Activated CD8-positive, alpha-beta memory T cell treated with anti-CD3 and anti-CD28 coated beads, Interleukin-2, amount 50 U/mL, for 24 hours (primary cell): ENCODE data around the gene SAMD8.
A peak's percentile ranks its signal among the peaks of the same experiment; 100 is the strongest.
"Not testable (repeated sequence)": the region's sequence is repeated elsewhere in the genome, so short reads cannot be mapped to it uniquely, and the experiment has no call there.

Experiments used
- DNase-seq: peaks from one replicate; pipeline ENCODE4 v3.0.0-alpha.2; 2020; ENCODE audit errors: extremely low read depth

SAMD8 gene

GRCh38 chr10:75137533-75138438 is 26.3 kb downstream of the SAMD8 start:
- DNase-seq, result peak; percentile 3

GRCh38 chr10:75140246-75140645 is 28.8 kb downstream of the SAMD8 start:
- no peak for DNase-seq

GRCh38 chr10:75143353-75143752 is 31.9 kb downstream of the SAMD8 start:
- DNase-seq, result no peak

GRCh38 chr10:75145590-75145989 is 34.1 kb downstream of the SAMD8 start:
- no peak for DNase-seq

DNA sequence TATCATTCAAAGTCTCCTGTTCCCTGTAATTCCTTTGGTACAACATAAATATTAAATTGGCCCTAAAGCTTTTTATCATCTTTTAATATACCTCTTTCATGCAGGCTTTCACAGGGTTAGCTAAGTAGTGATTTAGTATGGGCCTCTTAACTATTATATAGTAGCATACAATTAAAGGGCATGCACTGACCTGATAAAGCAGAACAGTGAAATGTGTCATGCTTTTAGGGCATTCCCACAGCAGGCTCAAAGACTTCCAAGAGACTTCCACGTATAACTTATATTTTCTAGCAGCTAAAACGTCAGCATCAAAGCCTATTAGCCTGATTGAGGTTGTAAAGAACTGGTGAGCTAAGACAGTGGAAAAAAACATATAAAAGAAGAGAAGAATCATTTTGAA is 35.3 kb downstream of the SAMD8 start:
- DNase-seq, result no peak

- DNase-seq, result no peak
Observed at GRCh38 chr10:75150656-75151055, 39.2 kb downstream of the SAMD8 start.

- DNase-seq, result no peak
Observed at GRCh38 chr10:75159519-75159918, 48.1 kb downstream of the SAMD8 start.

DNA sequence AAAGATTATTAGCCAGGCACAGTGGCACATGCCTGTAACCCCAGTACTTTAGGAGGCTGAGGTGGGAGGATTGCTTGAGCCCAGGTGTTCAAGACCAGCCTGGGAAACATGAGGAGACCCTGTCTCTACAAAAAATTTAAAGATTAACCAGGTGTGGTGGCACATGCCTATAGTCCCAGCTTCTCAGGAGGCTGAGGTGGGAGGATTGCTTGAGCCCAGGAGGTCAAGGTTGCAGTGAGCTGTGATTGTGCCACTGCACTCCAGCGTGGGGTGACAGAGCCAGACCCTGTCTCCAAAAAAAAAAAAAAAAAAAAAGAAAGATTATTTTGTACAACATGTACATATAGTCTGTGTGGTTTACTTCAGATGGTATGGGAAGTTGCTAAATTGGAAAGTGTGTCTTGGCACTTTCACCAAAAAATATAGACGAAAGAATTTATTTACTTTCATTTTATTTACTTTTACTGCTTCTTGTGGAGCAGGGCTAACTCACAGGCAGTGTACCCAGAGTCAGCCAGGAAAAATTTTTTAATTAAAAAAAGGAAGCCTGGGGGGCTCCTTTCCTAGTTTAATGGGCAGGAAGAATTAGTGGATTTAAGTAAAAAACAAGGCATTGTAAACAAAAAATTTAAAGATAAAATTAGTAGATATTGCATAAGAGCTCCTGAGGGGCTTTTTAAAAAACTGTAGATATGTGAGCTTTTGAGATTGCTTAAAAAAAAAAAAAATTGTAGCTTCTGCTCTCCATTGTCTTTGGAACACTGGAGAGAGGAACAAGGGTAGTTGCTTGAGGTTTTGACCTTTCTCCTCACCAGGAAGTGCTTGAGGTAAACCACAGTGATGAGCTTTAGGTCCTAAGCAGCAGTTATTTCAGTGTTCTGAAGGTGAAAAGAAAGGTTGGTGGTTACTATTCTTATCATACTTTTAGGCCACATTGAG is 54.5 kb downstream of the SAMD8 start:
- DNase-seq, result no peak

DNA sequence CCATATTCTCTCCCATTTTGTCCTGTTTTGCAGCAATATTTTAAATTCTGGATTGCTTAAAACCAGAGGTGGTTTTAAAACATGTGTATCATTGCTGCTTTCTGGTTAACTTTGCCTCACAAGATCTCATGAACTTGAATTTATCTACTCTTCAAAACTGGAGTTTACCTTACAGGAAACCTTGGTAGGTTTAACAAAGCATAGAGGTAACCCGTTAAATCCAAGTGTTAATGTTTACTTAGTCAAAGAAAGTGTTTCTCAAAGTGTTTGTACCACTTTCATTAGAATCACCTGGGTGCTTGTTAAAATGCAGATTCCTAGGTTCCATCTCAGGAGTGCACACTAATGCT is 55.1 kb downstream of the SAMD8 start:
- no peak for DNase-seq

GRCh38 chr10:75168275-75168674 is 56.8 kb downstream of the SAMD8 start:
- DNase-seq, result no peak

- DNase-seq, result no peak
Observed at GRCh38 chr10:75170215-75170614, 58.8 kb downstream of the SAMD8 start.

GRCh38 chr10:75175046-75175445 is 63.6 kb downstream of the SAMD8 start:
- DNase-seq, result no peak

GRCh38 chr10:75176046-75176445 is 64.6 kb downstream of the SAMD8 start:
- DNase-seq, result no peak

- DNase-seq, result no peak
Observed at GRCh38 chr10:75176736-75177135, 65.3 kb downstream of the SAMD8 start.

GRCh38 chr10:75179657-75180177 is 68.3 kb downstream of the SAMD8 start:
- no peak for DNase-seq

- no peak for DNase-seq
Observed at GRCh38 chr10:75180592-75180991, 69.1 kb downstream of the SAMD8 start.

DNA sequence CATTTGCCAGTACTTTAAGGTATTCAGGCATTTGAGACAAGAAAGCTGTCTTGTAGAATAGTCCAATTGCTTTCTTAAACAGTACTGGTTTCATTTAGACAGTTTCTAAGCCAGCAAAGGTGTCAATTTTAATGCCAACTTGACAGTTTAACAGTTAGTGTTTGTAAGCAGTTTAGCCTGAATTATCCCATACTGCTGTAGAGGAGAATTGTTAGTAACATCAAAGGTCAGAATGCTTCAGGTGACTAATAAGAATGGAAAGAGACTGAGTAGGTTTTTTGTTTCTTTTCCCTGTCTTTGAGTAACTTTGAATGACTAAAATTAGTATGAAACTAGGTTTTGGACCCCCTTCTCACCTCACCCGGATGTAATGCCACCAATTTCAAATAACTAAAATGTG is 69.6 kb downstream of the SAMD8 start:
- no peak for DNase-seq

DNA sequence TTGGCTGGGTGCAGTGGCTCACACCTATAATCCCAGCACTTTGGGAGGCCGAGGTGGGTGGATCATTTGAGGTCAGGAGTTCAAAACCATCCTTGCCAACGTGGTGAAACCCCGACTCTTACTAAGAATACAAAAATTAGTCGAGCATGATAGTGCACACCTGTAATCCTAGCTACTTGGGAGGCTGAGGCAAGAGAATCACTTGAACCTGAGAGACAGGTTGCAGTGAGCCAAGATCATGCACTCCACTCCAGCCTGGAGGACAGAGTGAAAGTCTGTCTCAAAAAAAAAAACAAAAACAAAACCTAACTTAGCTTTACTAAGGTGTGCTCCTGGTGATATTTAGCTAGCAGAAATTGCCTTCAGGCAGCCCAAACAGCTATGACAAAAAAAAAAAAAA is 74.9 kb downstream of the SAMD8 start:
- no peak for DNase-seq

GRCh38 chr10:75187961-75188426 is 76.5 kb downstream of the SAMD8 start:
- no peak for DNase-seq

DNA sequence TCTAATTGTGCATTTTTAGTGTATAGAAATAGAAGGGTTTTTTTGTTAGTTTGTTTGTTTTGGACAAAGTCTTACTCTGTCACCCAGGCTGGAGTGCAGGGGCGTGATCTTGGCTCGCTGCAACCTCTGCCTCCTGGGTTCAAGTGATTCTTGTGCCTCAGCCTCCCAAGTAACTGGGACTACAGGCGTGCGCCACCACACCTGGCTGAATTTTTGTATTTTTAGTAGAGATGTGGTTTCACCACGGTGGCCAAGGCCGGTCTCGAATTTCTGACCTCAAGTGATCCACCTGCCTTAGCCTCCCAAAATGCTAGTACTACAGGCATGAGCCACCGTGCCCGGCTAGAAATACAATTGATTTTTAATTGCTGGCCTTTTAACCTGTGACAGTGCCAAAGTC is 77.1 kb downstream of the SAMD8 start:
- not testable (repeated sequence) for DNase-seq

- DNase-seq, result no peak
Observed at GRCh38 chr10:75189266-75190096, 78.0 kb downstream of the SAMD8 start.
